Hepatocyte (in vitro differentiated cells): ENCODE measurements around the gene CCNB1.
"Not testable (repeated sequence)": the region's sequence is repeated elsewhere in the genome, so short reads cannot be mapped to it uniquely, and the experiment has no call there.

Experiments used
- CTCF ChIP-seq: fragments of 200-600 bp; sonication (generic); IDR thresholded peaks from 2 replicates; pipeline ENCODE4 v1.5.1; 2016; ENCODE audit warnings: antibody characterized with exemption, mild to moderate bottlenecking; ENCODE audit not compliant: poor library complexity
- EZH2 ChIP-seq: fragments of 200-600 bp; sonication (generic); IDR thresholded peaks from 2 replicates; pipeline ENCODE4 v1.6.1; 2016; ENCODE audit warnings: antibody characterized with exemption, mild to moderate bottlenecking, borderline replicate concordance
- EZH2phosphoT487 ChIP-seq: fragments of 200-600 bp; sonication (generic); IDR thresholded peaks from one replicate; pipeline ENCODE4 v1.6.1; 2018; ENCODE audit warnings: antibody characterized with exemption, mild to moderate bottlenecking, low read depth, moderate library complexity; ENCODE audit not compliant: unreplicated experiment, severe bottlenecking

GRCh38 chr5:69148576-69148975 is 18.4 kb upstream of the CCNB1 start:
- not testable (repeated sequence) for TF ChIP-seq EZH2, CTCF, EZH2phosphoT487
